Gastroesophageal sphincter (tissue), 3 donors: ENCODE measurements around the gene ACAD8.

Experiments
- CTCF ChIP-seq, 4 experiments: fragments of 200-600 bp in 2 of 4; fragments of 450-650 bp in 2 of 4; sonication (generic) in 1 of 4; IDR thresholded peaks; one replicate each; pipeline ENCODE4 v1.5.1; 2017 to 2019; ENCODE audit warnings: antibody characterized with exemption in 4 of 4, mild to moderate bottlenecking in 2 of 4, moderate library complexity in 2 of 4
- POLR2A ChIP-seq, 2 donors: fragments of 450-650 bp; IDR thresholded peaks; one replicate each; pipeline ENCODE4 v1.6.1; 2017; ENCODE audit warnings: antibody characterized with exemption in 2 of 2, mild to moderate bottlenecking in 2 of 2, moderate library complexity in 1 of 2

GRCh38 chr11:134228625-134229024 is 24.7 kb upstream of the ACAD8 start:
- TF ChIP-seq CTCF (IDR thresholded peaks at IDR 0.05) (no peak), POLR2A (IDR thresholded peaks at IDR 0.05) (no peak)
